ENCODE results near the gene LRMDA. TPM values are rescaled to one million over a fixed set of nuclear protein-coding genes. Genes with fewer than 3 reads are reported as not detected.

The LRMDA gene
- total RNA-seq, 1 donor from 2014 or later: 7.3 TPM

DNA sequence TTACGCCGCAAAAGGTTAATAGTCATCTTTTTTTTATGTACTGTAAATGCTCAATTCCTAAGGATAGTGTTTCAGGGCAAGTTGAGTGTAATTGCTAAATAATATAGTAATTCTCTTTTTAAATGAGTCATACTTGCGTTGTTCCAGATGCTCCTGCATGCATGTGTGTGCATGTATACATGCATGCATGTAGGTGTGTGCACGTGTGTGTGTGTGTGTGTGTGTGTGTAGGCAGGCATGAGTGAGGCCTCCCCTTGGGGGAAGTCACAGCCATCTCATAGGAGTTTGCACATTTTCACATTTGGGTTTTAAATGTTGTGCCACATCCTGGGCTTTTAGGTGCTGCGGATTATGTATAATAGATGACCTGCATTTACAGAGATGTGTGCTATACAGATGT is 1110.4 kb downstream of the LRMDA start:
- Histone ChIP-seq H3K9ac (ENCODE audit: low read depth in 1 of 3, low read length in 3 of 3) (no peak overlapping the region), H3K36me3 (ENCODE audit: control insufficient read depth in 3 of 3, insufficient read depth in 3 of 3, low read length in 3 of 3) (no peaks in the 10 kb centered on the region), H3K27me3 (ENCODE audit: control insufficient read depth in 3 of 3, insufficient read depth in 3 of 3, low read length in 3 of 3) (no peaks in the 10 kb centered on the region), H3K4me1 (ENCODE audit: control insufficient read depth in 3 of 3, insufficient read depth in 3 of 3, low read length in 3 of 3) (no peaks in the 10 kb centered on the region), H3K27ac (ENCODE audit: low read depth, low read length) (no peak overlapping the region), H3K4me3 (ENCODE audit: low read length in 3 of 3) (no peak overlapping the region), H3K9me3 (ENCODE audit: control insufficient read depth in 3 of 3, low read length in 3 of 3) (no peaks in the 10 kb centered on the region)

DNA sequence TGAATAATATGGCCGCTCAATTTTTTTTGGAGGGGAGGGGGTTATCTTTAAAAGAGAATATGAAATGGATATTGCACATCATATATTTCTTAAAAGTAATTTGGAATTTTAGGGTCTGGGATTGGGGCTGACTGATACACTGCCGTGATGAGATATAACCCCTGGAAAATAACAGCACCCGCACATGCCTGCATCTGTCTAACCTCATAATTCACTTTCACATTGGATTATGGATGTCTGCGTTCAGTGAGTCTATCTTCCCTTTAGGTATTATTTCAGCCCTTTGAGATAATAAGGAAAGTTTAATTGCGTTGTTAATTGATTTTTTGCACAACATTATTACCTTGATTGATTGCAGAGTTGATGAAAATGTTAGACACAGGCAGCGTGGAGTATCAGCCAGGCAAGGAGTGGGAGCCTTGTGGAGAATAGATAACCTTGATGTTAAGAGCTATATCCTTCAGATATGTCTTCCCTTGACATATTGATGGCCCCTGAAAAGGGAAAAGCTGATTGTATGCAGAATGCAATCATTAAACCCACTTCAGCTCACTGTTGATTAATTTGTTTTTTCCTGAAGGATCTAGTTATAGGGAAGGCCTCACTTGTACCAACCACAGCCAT is 1111.0 kb downstream of the LRMDA start:
- no peak overlapping the region for H3K27ac ChIP-seq (ENCODE audit: low read depth, low read length)
- H3K9ac ChIP-seq (ENCODE audit: low read depth in 1 of 3, low read length in 3 of 3): no peak overlapping the region
- no peak overlapping the region for H3K4me3 ChIP-seq (ENCODE audit: low read length in 3 of 3)
- H3K36me3 ChIP-seq (ENCODE audit: control insufficient read depth in 3 of 3, insufficient read depth in 3 of 3, low read length in 3 of 3): no peaks in the 10 kb centered on the region
- no peaks in the 10 kb centered on the region for H3K4me1 ChIP-seq (ENCODE audit: control insufficient read depth in 3 of 3, insufficient read depth in 3 of 3, low read length in 3 of 3)
- no peaks in the 10 kb centered on the region for H3K9me3 ChIP-seq (ENCODE audit: control insufficient read depth in 3 of 3, low read length in 3 of 3)
- no peaks in the 10 kb centered on the region for H3K27me3 ChIP-seq (ENCODE audit: control insufficient read depth in 3 of 3, insufficient read depth in 3 of 3, low read length in 3 of 3)

DNA sequence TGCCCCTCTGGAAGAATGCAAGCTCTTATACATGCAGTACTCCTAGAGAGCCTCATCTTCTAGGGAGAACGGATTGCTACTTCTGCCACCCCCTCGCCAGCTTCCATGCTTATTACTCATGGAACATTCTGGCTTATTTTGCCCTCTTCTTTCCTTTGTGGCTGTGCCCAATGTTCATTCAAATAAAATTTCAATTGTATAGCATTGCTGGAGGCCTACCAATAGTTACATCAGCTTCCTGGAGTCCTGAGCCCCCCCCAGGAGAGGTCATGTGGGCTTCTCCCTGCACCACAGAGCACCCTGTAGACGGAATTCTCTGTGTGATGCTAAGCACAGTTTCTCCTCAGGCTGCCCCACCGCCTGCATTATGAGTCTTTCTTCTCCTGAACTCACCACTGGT is 1112.2 kb downstream of the LRMDA start:
- no peaks in the 10 kb centered on the region for H3K36me3 ChIP-seq (ENCODE audit: control insufficient read depth in 3 of 3, insufficient read depth in 3 of 3, low read length in 3 of 3)

DNA sequence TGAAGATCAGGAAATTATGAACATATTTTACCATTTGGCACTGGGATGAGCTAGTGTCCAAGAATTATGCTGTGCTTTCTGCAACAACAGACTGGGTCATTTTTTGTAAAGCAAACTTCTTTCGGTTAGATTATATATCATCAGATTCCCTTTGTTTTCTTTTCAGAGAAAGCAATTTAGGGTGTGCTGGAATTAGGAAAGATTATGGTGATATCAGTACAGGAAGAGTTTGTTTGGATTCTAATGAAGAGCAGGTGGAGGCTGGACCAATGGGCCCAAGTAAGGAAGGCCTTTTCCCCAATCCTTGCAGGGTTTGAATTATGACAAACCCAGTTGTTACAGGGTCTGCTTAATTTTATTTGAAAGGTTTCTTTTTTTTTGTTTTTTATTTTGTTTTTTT is 1113.4 kb downstream of the LRMDA start:
- Histone ChIP-seq H3K27ac (ENCODE audit: low read depth, low read length) (no peak overlapping the region), H3K4me3 (ENCODE audit: low read length in 3 of 3) (no peak overlapping the region), H3K36me3 (ENCODE audit: control insufficient read depth in 3 of 3, insufficient read depth in 3 of 3, low read length in 3 of 3) (no peaks in the 10 kb centered on the region)

More for the DNA sequence above, 1112.2 kb downstream of the LRMDA start:
- Histone ChIP-seq H3K4me1 (ENCODE audit: control insufficient read depth in 3 of 3, insufficient read depth in 3 of 3, low read length in 3 of 3) (no peaks in the 10 kb centered on the region), H3K4me3 (ENCODE audit: low read length in 3 of 3) (no peak overlapping the region), H3K27me3 (ENCODE audit: control insufficient read depth in 3 of 3, insufficient read depth in 3 of 3, low read length in 3 of 3) (no peaks in the 10 kb centered on the region), H3K27ac (ENCODE audit: low read depth, low read length) (no peak overlapping the region), H3K9ac (ENCODE audit: low read depth in 1 of 3, low read length in 3 of 3) (no peak overlapping the region), H3K9me3 (ENCODE audit: control insufficient read depth in 3 of 3, low read length in 3 of 3) (no peaks in the 10 kb centered on the region)

DNA sequence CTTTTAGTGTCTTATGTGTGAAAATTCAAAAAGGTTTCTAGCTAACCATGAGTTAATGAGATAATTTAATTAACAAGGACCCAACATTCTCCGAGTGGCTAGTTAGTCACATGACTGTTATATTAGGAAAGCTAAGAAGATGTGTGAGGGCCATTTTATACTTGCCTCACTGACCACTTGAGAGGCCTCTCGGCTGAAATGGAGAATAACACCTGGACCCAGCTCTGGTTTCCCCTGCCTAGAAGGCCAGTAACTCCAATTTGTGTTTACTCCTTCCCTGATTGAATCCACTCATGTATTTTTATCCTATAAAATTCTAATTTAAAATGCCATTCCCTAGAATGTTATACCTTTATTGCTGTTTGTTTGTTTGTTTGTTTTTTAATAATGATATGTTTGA is 1115.0 kb downstream of the LRMDA start:
- Histone ChIP-seq H3K4me3 (ENCODE audit: low read length in 3 of 3) (no peak overlapping the region), H3K9ac (ENCODE audit: low read depth in 1 of 3, low read length in 3 of 3) (no peak overlapping the region), H3K9me3 (ENCODE audit: control insufficient read depth in 3 of 3, low read length in 3 of 3) (no peaks in the 10 kb centered on the region), H3K36me3 (ENCODE audit: control insufficient read depth in 3 of 3, insufficient read depth in 3 of 3, low read length in 3 of 3) (no peaks in the 10 kb centered on the region), H3K27ac (ENCODE audit: low read depth, low read length) (no peak overlapping the region), H3K27me3 (ENCODE audit: control insufficient read depth in 3 of 3, insufficient read depth in 3 of 3, low read length in 3 of 3) (no peaks in the 10 kb centered on the region), H3K4me1 (ENCODE audit: control insufficient read depth in 3 of 3, insufficient read depth in 3 of 3, low read length in 3 of 3) (no peaks in the 10 kb centered on the region)

More for the DNA sequence above, 1113.4 kb downstream of the LRMDA start:
- no peaks in the 10 kb centered on the region for H3K27me3 ChIP-seq (ENCODE audit: control insufficient read depth in 3 of 3, insufficient read depth in 3 of 3, low read length in 3 of 3)
- no peaks in the 10 kb centered on the region for H3K9me3 ChIP-seq (ENCODE audit: control insufficient read depth in 3 of 3, low read length in 3 of 3)
- no peaks in the 10 kb centered on the region for H3K4me1 ChIP-seq (ENCODE audit: control insufficient read depth in 3 of 3, insufficient read depth in 3 of 3, low read length in 3 of 3)
- no peak overlapping the region for H3K9ac ChIP-seq (ENCODE audit: low read depth in 1 of 3, low read length in 3 of 3)

DNA sequence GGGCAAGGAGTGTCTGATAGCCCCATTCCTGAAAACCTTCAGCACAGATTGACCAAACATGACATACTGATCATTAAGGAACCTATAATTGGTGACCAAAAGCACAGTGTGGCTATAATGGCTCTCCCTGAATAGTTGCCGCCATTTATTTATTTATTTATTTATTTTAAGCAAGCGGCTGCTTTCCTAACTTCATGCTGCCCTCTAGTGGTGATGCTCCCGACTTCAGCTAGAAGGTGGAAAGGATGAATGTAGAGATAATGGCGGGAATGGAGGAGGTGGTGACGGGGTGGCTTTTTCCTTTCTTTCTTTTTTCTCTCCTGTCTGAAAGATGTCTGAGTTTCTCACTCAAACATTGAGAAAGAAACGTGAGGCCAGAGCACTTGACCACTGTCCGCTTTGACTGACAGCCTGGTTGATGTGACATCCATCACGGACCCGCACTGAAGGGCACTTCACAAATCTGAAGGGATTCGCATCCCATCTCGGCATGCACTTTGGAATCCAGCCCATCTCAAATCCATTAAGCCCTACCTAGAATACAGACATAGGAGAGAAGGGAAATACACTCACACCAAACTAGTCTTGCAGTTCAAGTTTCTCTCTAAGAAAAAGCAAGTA is 1116.0 kb downstream of the LRMDA start:
- H3K4me1 ChIP-seq (ENCODE audit: control insufficient read depth in 3 of 3, insufficient read depth in 3 of 3, low read length in 3 of 3): no peaks in the 10 kb centered on the region
- H3K27ac ChIP-seq (ENCODE audit: low read depth, low read length): no peak overlapping the region
- no peaks in the 10 kb centered on the region for H3K36me3 ChIP-seq (ENCODE audit: control insufficient read depth in 3 of 3, insufficient read depth in 3 of 3, low read length in 3 of 3)
- no peaks in the 10 kb centered on the region for H3K9me3 ChIP-seq (ENCODE audit: control insufficient read depth in 3 of 3, low read length in 3 of 3)
- H3K9ac ChIP-seq (ENCODE audit: low read depth in 1 of 3, low read length in 3 of 3): no peak overlapping the region
- H3K4me3 ChIP-seq (ENCODE audit: low read length in 3 of 3): no peak overlapping the region
- H3K27me3 ChIP-seq (ENCODE audit: control insufficient read depth in 3 of 3, insufficient read depth in 3 of 3, low read length in 3 of 3): no peaks in the 10 kb centered on the region

DNA sequence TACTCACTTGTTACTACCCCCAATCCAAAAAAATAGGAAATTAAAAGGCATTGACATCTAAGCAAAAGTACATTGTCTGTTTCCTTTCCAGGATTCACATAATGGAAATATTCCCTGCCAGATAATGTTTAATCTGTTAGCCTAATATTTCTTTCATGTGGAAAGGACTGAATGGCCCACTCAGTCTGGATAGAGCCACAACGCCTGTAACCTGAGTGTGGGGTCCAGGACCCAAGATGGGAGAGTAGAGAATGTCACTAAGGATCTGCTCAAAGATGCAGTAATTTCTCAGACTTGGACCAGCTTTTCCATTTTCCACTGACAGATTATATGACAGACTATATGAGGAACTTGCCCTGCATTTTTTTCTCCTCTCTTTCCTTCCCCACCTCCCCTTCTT is 1117.3 kb downstream of the LRMDA start:
- Histone ChIP-seq H3K4me1 (ENCODE audit: control insufficient read depth in 3 of 3, insufficient read depth in 3 of 3, low read length in 3 of 3) (no peaks in the 10 kb centered on the region), H3K4me3 (ENCODE audit: low read length in 3 of 3) (no peak overlapping the region), H3K9ac (ENCODE audit: low read depth in 1 of 3, low read length in 3 of 3) (no peak overlapping the region), H3K36me3 (ENCODE audit: control insufficient read depth in 3 of 3, insufficient read depth in 3 of 3, low read length in 3 of 3) (no peaks in the 10 kb centered on the region), H3K9me3 (ENCODE audit: control insufficient read depth in 3 of 3, low read length in 3 of 3) (no peaks in the 10 kb centered on the region), H3K27me3 (ENCODE audit: control insufficient read depth in 3 of 3, insufficient read depth in 3 of 3, low read length in 3 of 3) (no peaks in the 10 kb centered on the region), H3K27ac (ENCODE audit: low read depth, low read length) (no peak overlapping the region)

DNA sequence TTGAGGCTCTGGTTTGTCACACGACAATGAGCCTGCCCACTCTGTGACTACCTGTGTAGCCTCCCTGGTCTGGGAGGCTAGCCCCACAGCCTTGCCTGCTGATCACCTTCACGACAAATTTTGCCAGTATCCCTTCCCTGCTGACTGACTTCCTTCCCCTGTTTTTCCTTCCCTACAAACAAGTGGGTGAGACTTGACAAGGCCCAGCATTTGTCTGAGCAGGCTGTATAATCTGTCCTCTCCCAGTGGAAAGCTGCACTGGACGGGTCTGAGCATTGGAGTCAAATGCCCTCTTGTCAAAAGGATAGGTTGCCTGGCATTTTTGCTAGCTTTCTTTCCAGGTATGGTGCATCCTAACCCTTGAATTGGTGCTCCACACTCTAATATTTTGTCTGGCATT is 1117.7 kb downstream of the LRMDA start:
- no peaks in the 10 kb centered on the region for H3K9me3 ChIP-seq (ENCODE audit: control insufficient read depth in 3 of 3, low read length in 3 of 3)
- H3K27ac ChIP-seq (ENCODE audit: low read depth, low read length): no peak overlapping the region
- no peaks in the 10 kb centered on the region for H3K27me3 ChIP-seq (ENCODE audit: control insufficient read depth in 3 of 3, insufficient read depth in 3 of 3, low read length in 3 of 3)
- H3K4me1 ChIP-seq (ENCODE audit: control insufficient read depth in 3 of 3, insufficient read depth in 3 of 3, low read length in 3 of 3): no peaks in the 10 kb centered on the region
- no peak overlapping the region for H3K4me3 ChIP-seq (ENCODE audit: low read length in 3 of 3)
- no peaks in the 10 kb centered on the region for H3K36me3 ChIP-seq (ENCODE audit: control insufficient read depth in 3 of 3, insufficient read depth in 3 of 3, low read length in 3 of 3)
- H3K9ac ChIP-seq (ENCODE audit: low read depth in 1 of 3, low read length in 3 of 3): no peak overlapping the region

DNA sequence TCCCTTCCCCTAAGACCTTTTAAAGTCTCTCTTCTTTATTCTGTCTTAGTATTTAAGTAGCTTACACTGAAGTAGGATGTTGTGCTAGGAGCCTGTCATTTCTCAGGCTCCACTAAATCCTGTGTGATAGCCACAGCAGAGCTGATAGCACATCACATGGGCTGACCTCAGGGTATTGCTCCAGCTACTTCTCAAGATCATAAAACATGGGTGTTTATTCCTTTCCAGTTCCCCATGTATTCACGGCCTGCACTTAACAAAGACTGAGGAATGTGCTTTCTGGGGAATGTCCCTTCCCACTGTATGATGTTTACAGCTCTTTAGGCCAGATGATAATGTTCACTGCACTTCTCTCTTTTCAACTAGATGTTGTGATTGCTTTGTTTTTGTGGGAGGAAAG is 1119.4 kb downstream of the LRMDA start:
- peaks cover 0 to 3% (median 0%) of the 10 kb centered on the region in 3 donors for H3K4me1 ChIP-seq (ENCODE audit: control insufficient read depth in 3 of 3, insufficient read depth in 3 of 3, low read length in 3 of 3)
- H3K36me3 ChIP-seq (ENCODE audit: control insufficient read depth in 3 of 3, insufficient read depth in 3 of 3, low read length in 3 of 3): no peaks in the 10 kb centered on the region
- H3K9me3 ChIP-seq (ENCODE audit: control insufficient read depth in 3 of 3, low read length in 3 of 3): no peaks in the 10 kb centered on the region
- no peak overlapping the region for H3K27ac ChIP-seq (ENCODE audit: low read depth, low read length)
- H3K4me3 ChIP-seq (ENCODE audit: low read length in 3 of 3): no peak overlapping the region
- no peak overlapping the region for H3K9ac ChIP-seq (ENCODE audit: low read depth in 1 of 3, low read length in 3 of 3)
- no peaks in the 10 kb centered on the region for H3K27me3 ChIP-seq (ENCODE audit: control insufficient read depth in 3 of 3, insufficient read depth in 3 of 3, low read length in 3 of 3)

DNA sequence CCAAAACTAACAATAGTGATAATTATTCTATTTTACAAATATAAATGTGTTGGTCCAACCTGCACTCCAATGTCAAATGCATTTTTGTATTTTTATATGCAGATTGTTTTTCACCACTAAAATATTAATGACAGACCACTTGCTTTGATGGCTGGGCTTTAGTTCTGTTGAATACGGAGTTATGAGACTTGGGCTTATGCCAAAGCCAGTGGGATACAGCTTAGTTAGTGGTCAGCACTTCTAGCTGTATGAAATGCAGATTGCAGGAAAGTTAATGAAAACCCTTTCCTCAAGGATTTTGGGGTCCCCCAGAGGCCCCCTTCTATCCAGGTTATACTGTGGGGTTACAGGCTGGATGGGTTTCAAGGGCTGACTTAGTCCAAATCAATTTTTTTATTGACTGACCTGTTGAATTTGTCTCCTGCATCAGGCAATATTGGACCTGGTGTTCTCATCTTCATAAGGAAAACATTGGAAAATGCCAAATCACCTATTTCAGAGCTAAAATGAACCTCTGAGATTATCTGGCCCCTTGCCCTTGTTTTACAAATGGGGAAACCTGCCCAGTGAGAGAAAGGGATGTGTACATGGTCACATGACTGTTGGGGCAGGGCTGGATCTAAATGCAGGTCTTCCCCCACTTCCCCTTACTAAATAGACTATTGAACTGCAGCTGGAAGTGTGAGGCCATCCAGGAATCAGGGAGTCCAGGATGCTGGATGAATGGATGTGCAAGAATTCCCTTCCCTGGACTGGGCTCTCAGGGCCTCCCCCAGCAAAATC is 1120.9 kb downstream of the LRMDA start:
- H3K27ac ChIP-seq (ENCODE audit: low read depth, low read length): no peak overlapping the region
- H3K36me3 ChIP-seq (ENCODE audit: control insufficient read depth in 3 of 3, insufficient read depth in 3 of 3, low read length in 3 of 3): no peaks in the 10 kb centered on the region
- H3K4me1 ChIP-seq (ENCODE audit: control insufficient read depth in 3 of 3, insufficient read depth in 3 of 3, low read length in 3 of 3): peaks cover 0 to 3% (median 0%) of the 10 kb centered on the region in 3 donors
- no peak overlapping the region for H3K9ac ChIP-seq (ENCODE audit: low read depth in 1 of 3, low read length in 3 of 3)
- H3K9me3 ChIP-seq (ENCODE audit: control insufficient read depth in 3 of 3, low read length in 3 of 3): no peaks in the 10 kb centered on the region
- H3K4me3 ChIP-seq (ENCODE audit: low read length in 3 of 3): no peak overlapping the region
- H3K27me3 ChIP-seq (ENCODE audit: control insufficient read depth in 3 of 3, insufficient read depth in 3 of 3, low read length in 3 of 3): no peaks in the 10 kb centered on the region
